WERI-Rb-1 (cell line): Measurements from ENCODE around the gene ILK.

Source experiments
- DNase-seq: peaks from one replicate; pipeline ENCODE4 v3.0.0-alpha.2; 2020
- H3K27ac ChIP-seq: fragments of 250-450 bp; sonication (Bioruptor Pico); 2 replicates; pipeline ENCODE4 v1.5.1; 2020; ENCODE audit warnings: mild to moderate bottlenecking, moderate library complexity
- H3K27me3 ChIP-seq: fragments of 250-450 bp; sonication (Bioruptor Pico); 2 replicates; pipeline ENCODE4 v1.5.1; 2021; ENCODE audit warnings: mild to moderate bottlenecking, low read depth, moderate library complexity; ENCODE audit not compliant: insufficient read depth, severe bottlenecking
- H3K36me3 ChIP-seq: fragments of 250-450 bp; sonication (Bioruptor Pico); 2 replicates; pipeline ENCODE4 v1.5.1; 2020; ENCODE audit warnings: mild to moderate bottlenecking, moderate library complexity
- H3K4me3 ChIP-seq: 2 replicates; pipeline ENCODE4 v1.5.1; 2011; ENCODE audit warnings: low read depth, mild to moderate bottlenecking, control low read depth, low read length
- H3K9me3 ChIP-seq: fragments of 250-450 bp; sonication (Bioruptor Pico); 2 replicates; pipeline ENCODE4 v1.5.1; 2021; ENCODE audit warnings: mild to moderate bottlenecking, moderate library complexity; ENCODE audit not compliant: severe bottlenecking
- CTCF ChIP-seq: IDR thresholded peaks from 2 replicates; pipeline ENCODE4 v1.5.1; 2011; ENCODE audit warnings: low read depth, mild to moderate bottlenecking, control low read depth, inconsistent platforms, low read length

ILK gene

GRCh38 chr11:6635082-6635932 lies 31.7 kb downstream of the ILK start:
- H3K36me3 ChIP-seq, result peaks cover 53% of the 10 kb centered on the region
- no peaks in the 10 kb centered on the region for H3K27me3 ChIP-seq
- H3K9me3 ChIP-seq, result no peaks in the 10 kb centered on the region
- no peak overlapping the region for H3K27ac ChIP-seq
- no peak for TF ChIP-seq CTCF
- no peak overlapping the region for H3K4me3 ChIP-seq
- DNase-seq, result no peak

- no peak for TF ChIP-seq CTCF
- DNase-seq, result no peak
- Histone ChIP-seq H3K27me3 (no peaks in the 10 kb centered on the region), H3K36me3 (peaks cover 52% of the 10 kb centered on the region), H3K4me3 (no peak overlapping the region), H3K9me3 (no peaks in the 10 kb centered on the region), H3K27ac (no peak overlapping the region)
Observed at GRCh38 chr11:6636480-6636879, 32.9 kb downstream of the ILK start.

- peaks cover 38% of the 10 kb centered on the region for H3K36me3 ChIP-seq
- H3K4me3 ChIP-seq, result no peak overlapping the region
- no peak for TF ChIP-seq CTCF
- H3K9me3 ChIP-seq, result no peaks in the 10 kb centered on the region
- no peak overlapping the region for H3K27ac ChIP-seq
- no peak for DNase-seq
- no peaks in the 10 kb centered on the region for H3K27me3 ChIP-seq
Observed at GRCh38 chr11:6637871-6638270, 34.3 kb downstream of the ILK start.

- Histone ChIP-seq H3K27me3 (no peaks in the 10 kb centered on the region), H3K36me3 (peaks cover 38% of the 10 kb centered on the region), H3K4me3 (no peak overlapping the region), H3K27ac (no peak overlapping the region), H3K9me3 (no peaks in the 10 kb centered on the region)
- DNase-seq, result no peak
- no peak for TF ChIP-seq CTCF
Observed at GRCh38 chr11:6638429-6638828, 34.9 kb downstream of the ILK start.

- DNase-seq, result no peak
- Histone ChIP-seq H3K4me3 (no peak overlapping the region), H3K27me3 (no peaks in the 10 kb centered on the region), H3K36me3 (peaks cover 32% of the 10 kb centered on the region), H3K27ac (no peak overlapping the region), H3K9me3 (no peaks in the 10 kb centered on the region)
- TF ChIP-seq CTCF, result no peak
Observed at GRCh38 chr11:6640036-6640984, 36.7 kb downstream of the ILK start.
